K562 (cell line): ENCODE measurements around the gene GNAI3. TPM values are rescaled to one million over a fixed set of nuclear protein-coding genes. Genes with fewer than 3 reads are reported as not detected.
A peak's percentile ranks its signal among the peaks of the same experiment; 100 is the strongest.

Experiments used
- BCL6 ChIP-seq: fragments of 250-450 bp; sonication (Bioruptor Pico); IDR thresholded peaks from 2 replicates; pipeline ENCODE4 v1.4.0; 2020
- GTF2B ChIP-seq: IDR thresholded peaks from 2 replicates; pipeline ENCODE4 v1.6.1; 2011; ENCODE audit not compliant: insufficient read length; ENCODE audit errors: extremely low read depth
- HDAC1 ChIP-seq, 2 experiments: fragments of 450-650 bp; IDR thresholded peaks; 2 replicates each; pipeline ENCODE4 v1.6.1; 2016 to 2017; ENCODE audit warnings: inconsistent platforms in 1 of 2, mild to moderate bottlenecking in 1 of 2, moderate library complexity in 1 of 2
- RBBP5 ChIP-seq: fragments of 200-600 bp; sonication (generic); IDR thresholded peaks from 2 replicates; pipeline ENCODE4 v1.6.1; 2012; ENCODE audit warnings: borderline replicate concordance, mild to moderate bottlenecking, low read length, control low read depth, inconsistent platforms; ENCODE audit not compliant: insufficient read depth, poor library complexity, severe bottlenecking
- SMAD4 ChIP-seq: fragments of 250-450 bp; sonication (Bioruptor Pico); conservative IDR thresholded peaks from 2 replicates; pipeline ENCODE4 v1.8.0; 2021; ENCODE audit warnings: inconsistent platforms, mild to moderate bottlenecking, moderate library complexity
- ZFP36 ChIP-seq: fragments of 150-350 bp; IDR thresholded peaks from 2 replicates; pipeline ENCODE4 v1.6.1; 2018; ENCODE audit warnings: low read length, low read depth; ENCODE audit not compliant: partially characterized antibody
- ZNF324 ChIP-seq: fragments of 250-450 bp; sonication (Bioruptor Pico); IDR thresholded peaks from 2 replicates; pipeline ENCODE4 v1.4.0; 2020; ENCODE audit warnings: mild to moderate bottlenecking
- ZNF507 ChIP-seq: conservative IDR thresholded peaks from 2 replicates; pipeline ENCODE4 v1.6.1; 2017; ENCODE audit warnings: missing genetic modification characterization, missing compliant biosample characterization
- polyA plus RNA-seq, 8 experiments: library from polyadenylated mRNA; depleted of rRNA in 4 of 8; stranded (reverse) in 5 of 8; unstranded in 3 of 8; fragments of >200 nt; fragmentation: Nextera tagmentation in 2 of 8; fragmentation: Illumina TruSeq in 1 of 8; extraction: Ambion mirVana in 2 of 8; extraction: Trizol in 1 of 8; gene quantifications; 2 replicates each; pipeline versions ENCODE4 v1.2.1 to v1.2.3, GENCODE V29; 2011 to 2014; ENCODE audit warnings: inconsistent platforms in 1 of 8, missing spikeins in 1 of 8
- total RNA-seq, 7 experiments: library from RNA; depleted of rRNA in 6 of 7; stranded (reverse); fragments of >200 nt in 6 of 7; fragmentation: Illumina TruSeq in 2 of 7; extraction: Trizol in 2 of 7; gene quantifications; 2 replicates each; pipeline versions ENCODE4 v1.2.1 to v1.2.3, GENCODE V29; 2011 to 2021; ENCODE audit warnings: low replicate concordance in 1 of 7
- TF ChIP-seq, protein P1 (sequence below): fragments of 200-600 bp; sonication (generic); IDR thresholded peaks from one replicate; pipeline ENCODE4 v1.6.1; 2012; ENCODE audit warnings: mild to moderate bottlenecking, low read depth, low read length, inconsistent platforms
- TF ChIP-seq, protein P2 (sequence below): fragments of 250-450 bp; sonication (Bioruptor Pico); IDR thresholded peaks from 2 replicates; pipeline ENCODE4 v1.4.0; 2020; ENCODE audit warnings: mild to moderate bottlenecking, moderate library complexity, borderline replicate concordance

Gene GNAI3
- total and polyA plus RNA-seq, 9 of the 15 experiments (the other 6 are each of a cell fraction or from before 2014, with no cell fraction given) = 6.3 to 13.2 (median 8.9) TPM

DNA sequence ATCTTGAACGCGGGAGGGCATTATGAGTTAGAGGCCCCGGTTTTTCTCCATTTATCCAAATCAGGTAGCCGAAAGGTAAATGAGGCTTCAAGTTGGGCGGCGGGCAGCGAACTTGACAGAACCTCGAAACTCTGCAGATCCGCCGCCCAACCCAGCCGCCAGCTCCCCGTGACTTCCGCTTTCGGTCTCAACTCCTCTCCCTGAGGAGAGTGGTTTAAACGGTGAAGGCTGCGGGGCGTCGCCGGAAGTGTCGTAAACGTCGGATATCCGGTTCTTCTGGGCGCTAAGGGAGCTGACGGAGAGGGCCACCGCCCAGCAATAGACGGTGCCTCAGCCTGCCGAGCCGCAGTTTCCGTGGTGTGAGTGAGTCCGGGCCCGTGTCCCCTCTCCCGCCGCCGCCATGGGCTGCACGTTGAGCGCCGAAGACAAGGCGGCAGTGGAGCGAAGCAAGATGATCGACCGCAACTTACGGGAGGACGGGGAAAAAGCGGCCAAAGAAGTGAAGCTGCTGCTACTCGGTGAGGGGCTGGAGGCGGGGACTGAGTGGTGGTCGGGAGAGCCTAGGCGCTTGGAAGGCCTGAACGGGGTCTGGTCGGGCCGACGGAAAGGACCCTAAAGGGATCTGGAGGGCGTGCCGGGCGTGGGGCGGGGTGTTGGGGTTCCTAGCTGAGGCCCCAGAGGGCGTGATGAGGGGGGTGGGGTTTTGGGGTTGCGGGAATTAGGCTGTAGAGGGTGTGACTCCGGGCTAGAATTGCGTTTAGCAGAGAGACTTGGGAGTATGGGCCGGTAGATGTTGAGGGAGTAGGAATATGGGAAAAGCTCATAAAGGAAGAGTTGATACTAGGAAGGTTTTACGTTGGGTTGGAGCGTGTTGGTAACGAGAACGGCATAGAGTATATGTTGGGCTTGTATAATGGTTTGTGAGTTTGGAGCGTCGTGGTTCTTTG lies at the start of gene GNAI3 (continued):
- TF ChIP-seq, protein P1, sequence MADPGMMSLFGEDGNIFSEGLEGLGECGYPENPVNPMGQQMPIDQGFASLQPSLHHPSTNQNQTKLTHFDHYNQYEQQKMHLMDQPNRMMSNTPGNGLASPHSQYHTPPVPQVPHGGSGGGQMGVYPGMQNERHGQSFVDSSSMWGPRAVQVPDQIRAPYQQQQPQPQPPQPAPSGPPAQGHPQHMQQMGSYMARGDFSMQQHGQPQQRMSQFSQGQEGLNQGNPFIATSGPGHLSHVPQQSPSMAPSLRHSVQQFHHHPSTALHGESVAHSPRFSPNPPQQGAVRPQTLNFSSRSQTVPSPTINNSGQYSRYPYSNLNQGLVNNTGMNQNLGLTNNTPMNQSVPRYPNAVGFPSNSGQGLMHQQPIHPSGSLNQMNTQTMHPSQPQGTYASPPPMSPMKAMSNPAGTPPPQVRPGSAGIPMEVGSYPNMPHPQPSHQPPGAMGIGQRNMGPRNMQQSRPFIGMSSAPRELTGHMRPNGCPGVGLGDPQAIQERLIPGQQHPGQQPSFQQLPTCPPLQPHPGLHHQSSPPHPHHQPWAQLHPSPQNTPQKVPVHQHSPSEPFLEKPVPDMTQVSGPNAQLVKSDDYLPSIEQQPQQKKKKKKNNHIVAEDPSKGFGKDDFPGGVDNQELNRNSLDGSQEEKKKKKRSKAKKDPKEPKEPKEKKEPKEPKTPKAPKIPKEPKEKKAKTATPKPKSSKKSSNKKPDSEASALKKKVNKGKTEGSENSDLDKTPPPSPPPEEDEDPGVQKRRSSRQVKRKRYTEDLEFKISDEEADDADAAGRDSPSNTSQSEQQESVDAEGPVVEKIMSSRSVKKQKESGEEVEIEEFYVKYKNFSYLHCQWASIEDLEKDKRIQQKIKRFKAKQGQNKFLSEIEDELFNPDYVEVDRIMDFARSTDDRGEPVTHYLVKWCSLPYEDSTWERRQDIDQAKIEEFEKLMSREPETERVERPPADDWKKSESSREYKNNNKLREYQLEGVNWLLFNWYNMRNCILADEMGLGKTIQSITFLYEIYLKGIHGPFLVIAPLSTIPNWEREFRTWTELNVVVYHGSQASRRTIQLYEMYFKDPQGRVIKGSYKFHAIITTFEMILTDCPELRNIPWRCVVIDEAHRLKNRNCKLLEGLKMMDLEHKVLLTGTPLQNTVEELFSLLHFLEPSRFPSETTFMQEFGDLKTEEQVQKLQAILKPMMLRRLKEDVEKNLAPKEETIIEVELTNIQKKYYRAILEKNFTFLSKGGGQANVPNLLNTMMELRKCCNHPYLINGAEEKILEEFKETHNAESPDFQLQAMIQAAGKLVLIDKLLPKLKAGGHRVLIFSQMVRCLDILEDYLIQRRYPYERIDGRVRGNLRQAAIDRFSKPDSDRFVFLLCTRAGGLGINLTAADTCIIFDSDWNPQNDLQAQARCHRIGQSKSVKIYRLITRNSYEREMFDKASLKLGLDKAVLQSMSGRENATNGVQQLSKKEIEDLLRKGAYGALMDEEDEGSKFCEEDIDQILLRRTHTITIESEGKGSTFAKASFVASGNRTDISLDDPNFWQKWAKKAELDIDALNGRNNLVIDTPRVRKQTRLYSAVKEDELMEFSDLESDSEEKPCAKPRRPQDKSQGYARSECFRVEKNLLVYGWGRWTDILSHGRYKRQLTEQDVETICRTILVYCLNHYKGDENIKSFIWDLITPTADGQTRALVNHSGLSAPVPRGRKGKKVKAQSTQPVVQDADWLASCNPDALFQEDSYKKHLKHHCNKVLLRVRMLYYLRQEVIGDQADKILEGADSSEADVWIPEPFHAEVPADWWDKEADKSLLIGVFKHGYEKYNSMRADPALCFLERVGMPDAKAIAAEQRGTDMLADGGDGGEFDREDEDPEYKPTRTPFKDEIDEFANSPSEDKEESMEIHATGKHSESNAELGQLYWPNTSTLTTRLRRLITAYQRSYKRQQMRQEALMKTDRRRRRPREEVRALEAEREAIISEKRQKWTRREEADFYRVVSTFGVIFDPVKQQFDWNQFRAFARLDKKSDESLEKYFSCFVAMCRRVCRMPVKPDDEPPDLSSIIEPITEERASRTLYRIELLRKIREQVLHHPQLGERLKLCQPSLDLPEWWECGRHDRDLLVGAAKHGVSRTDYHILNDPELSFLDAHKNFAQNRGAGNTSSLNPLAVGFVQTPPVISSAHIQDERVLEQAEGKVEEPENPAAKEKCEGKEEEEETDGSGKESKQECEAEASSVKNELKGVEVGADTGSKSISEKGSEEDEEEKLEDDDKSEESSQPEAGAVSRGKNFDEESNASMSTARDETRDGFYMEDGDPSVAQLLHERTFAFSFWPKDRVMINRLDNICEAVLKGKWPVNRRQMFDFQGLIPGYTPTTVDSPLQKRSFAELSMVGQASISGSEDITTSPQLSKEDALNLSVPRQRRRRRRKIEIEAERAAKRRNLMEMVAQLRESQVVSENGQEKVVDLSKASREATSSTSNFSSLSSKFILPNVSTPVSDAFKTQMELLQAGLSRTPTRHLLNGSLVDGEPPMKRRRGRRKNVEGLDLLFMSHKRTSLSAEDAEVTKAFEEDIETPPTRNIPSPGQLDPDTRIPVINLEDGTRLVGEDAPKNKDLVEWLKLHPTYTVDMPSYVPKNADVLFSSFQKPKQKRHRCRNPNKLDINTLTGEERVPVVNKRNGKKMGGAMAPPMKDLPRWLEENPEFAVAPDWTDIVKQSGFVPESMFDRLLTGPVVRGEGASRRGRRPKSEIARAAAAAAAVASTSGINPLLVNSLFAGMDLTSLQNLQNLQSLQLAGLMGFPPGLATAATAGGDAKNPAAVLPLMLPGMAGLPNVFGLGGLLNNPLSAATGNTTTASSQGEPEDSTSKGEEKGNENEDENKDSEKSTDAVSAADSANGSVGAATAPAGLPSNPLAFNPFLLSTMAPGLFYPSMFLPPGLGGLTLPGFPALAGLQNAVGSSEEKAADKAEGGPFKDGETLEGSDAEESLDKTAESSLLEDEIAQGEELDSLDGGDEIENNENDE = no peak
- TF ChIP-seq ZNF507 (tag) (no peak), HDAC1 (IDR thresholded peaks at IDR 0.05) (peak in 1 of 2 experiments; percentile 97; a peak in 2 of 4 replicates), BCL6 (CRISPR knock-in tag) (no peak), RBBP5 (peak; percentile 96), GTF2B (peak; percentile 58), SMAD4 (CRISPR knock-in tag) (0 out of 2 replicates have a peak, but pooled peaks have one; percentile 15), ZFP36 (peak; percentile 2), ZNF324 (CRISPR knock-in tag) (0 out of 2 replicates have a peak, but pooled peaks have one; percentile 35)
- TF ChIP-seq, protein P2, sequence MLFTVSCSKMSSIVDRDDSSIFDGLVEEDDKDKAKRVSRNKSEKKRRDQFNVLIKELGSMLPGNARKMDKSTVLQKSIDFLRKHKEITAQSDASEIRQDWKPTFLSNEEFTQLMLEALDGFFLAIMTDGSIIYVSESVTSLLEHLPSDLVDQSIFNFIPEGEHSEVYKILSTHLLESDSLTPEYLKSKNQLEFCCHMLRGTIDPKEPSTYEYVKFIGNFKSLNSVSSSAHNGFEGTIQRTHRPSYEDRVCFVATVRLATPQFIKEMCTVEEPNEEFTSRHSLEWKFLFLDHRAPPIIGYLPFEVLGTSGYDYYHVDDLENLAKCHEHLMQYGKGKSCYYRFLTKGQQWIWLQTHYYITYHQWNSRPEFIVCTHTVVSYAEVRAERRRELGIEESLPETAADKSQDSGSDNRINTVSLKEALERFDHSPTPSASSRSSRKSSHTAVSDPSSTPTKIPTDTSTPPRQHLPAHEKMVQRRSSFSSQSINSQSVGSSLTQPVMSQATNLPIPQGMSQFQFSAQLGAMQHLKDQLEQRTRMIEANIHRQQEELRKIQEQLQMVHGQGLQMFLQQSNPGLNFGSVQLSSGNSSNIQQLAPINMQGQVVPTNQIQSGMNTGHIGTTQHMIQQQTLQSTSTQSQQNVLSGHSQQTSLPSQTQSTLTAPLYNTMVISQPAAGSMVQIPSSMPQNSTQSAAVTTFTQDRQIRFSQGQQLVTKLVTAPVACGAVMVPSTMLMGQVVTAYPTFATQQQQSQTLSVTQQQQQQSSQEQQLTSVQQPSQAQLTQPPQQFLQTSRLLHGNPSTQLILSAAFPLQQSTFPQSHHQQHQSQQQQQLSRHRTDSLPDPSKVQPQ (CRISPR knock-in tag) = no peak
